GM23338 (cell line): ENCODE results near the gene PTPN5.

Experiments used
- NANOG ChIP-seq: IDR thresholded peaks from 2 replicates; pipeline ENCODE4 v1.6.1; 2016; ENCODE audit warnings: antibody characterized with exemption, borderline replicate concordance
- TF ChIP-seq, protein P1 (sequence below), 2 experiments: fragments of 200-600 bp in 1 of 2; sonication (generic) in 1 of 2; conservative IDR thresholded peaks; 2 replicates each; pipeline versions ENCODE4 v1.5.1 to v1.6.1; 2016 to 2017; ENCODE audit warnings: antibody characterized with exemption in 2 of 2, low read depth in 2 of 2, mild to moderate bottlenecking in 2 of 2, moderate library complexity in 1 of 2
- TF ChIP-seq, protein P2 (sequence below): IDR thresholded peaks from one replicate; pipeline ENCODE4 v1.6.1; 2018; ENCODE audit warnings: antibody characterized with exemption; ENCODE audit not compliant: unreplicated experiment

GRCh38 chr11:18804199-18804999, 12.8 kb upstream of the PTPN5 start:
- TF ChIP-seq, protein P1, sequence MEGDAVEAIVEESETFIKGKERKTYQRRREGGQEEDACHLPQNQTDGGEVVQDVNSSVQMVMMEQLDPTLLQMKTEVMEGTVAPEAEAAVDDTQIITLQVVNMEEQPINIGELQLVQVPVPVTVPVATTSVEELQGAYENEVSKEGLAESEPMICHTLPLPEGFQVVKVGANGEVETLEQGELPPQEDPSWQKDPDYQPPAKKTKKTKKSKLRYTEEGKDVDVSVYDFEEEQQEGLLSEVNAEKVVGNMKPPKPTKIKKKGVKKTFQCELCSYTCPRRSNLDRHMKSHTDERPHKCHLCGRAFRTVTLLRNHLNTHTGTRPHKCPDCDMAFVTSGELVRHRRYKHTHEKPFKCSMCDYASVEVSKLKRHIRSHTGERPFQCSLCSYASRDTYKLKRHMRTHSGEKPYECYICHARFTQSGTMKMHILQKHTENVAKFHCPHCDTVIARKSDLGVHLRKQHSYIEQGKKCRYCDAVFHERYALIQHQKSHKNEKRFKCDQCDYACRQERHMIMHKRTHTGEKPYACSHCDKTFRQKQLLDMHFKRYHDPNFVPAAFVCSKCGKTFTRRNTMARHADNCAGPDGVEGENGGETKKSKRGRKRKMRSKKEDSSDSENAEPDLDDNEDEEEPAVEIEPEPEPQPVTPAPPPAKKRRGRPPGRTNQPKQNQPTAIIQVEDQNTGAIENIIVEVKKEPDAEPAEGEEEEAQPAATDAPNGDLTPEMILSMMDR (conservative IDR thresholded peaks at IDR 0.05; ENCODE audit: low read depth in 2 of 2) = no peak
- TF ChIP-seq, protein P2, sequence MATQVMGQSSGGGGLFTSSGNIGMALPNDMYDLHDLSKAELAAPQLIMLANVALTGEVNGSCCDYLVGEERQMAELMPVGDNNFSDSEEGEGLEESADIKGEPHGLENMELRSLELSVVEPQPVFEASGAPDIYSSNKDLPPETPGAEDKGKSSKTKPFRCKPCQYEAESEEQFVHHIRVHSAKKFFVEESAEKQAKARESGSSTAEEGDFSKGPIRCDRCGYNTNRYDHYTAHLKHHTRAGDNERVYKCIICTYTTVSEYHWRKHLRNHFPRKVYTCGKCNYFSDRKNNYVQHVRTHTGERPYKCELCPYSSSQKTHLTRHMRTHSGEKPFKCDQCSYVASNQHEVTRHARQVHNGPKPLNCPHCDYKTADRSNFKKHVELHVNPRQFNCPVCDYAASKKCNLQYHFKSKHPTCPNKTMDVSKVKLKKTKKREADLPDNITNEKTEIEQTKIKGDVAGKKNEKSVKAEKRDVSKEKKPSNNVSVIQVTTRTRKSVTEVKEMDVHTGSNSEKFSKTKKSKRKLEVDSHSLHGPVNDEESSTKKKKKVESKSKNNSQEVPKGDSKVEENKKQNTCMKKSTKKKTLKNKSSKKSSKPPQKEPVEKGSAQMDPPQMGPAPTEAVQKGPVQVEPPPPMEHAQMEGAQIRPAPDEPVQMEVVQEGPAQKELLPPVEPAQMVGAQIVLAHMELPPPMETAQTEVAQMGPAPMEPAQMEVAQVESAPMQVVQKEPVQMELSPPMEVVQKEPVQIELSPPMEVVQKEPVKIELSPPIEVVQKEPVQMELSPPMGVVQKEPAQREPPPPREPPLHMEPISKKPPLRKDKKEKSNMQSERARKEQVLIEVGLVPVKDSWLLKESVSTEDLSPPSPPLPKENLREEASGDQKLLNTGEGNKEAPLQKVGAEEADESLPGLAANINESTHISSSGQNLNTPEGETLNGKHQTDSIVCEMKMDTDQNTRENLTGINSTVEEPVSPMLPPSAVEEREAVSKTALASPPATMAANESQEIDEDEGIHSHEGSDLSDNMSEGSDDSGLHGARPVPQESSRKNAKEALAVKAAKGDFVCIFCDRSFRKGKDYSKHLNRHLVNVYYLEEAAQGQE = no peak
- TF ChIP-seq NANOG = no peak
